GM19193 (cell line): ENCODE results near the gene CDR2L.

Experiments
- POLR2A ChIP-seq: IDR thresholded peaks from 4 replicates; pipeline ENCODE4 v1.6.1; 2011; ENCODE audit not compliant: insufficient read depth, insufficient read length; ENCODE audit errors: extremely low read depth

The CDR2L gene

GRCh38 chr17:74971069-74971841, 16.2 kb upstream of the CDR2L start:
- TF ChIP-seq POLR2A = no peak

GRCh38 chr17:74971842-74972106, 15.7 kb upstream of the CDR2L start:
- TF ChIP-seq POLR2A = no peak

- TF ChIP-seq POLR2A = no peak
Observed at GRCh38 chr17:74972107-74972972, 15.1 kb upstream of the CDR2L start, which contains the start of gene HID1. HID1 (minus strand) TSS chr17:74972759; CDS start chr17:74972656, 103 bp downstream.

GRCh38 chr17:74972973-74973328, 14.5 kb upstream of the CDR2L start:
- TF ChIP-seq POLR2A = no peak

- TF ChIP-seq POLR2A = no peak
Observed at GRCh38 chr17:74975943-74976342, 11.5 kb upstream of the CDR2L start.

GRCh38 chr17:74977802-74978201, 9.6 kb upstream of the CDR2L start:
- TF ChIP-seq POLR2A = no peak

- TF ChIP-seq POLR2A = no peak
Observed at GRCh38 chr17:74978240-74978639, 9.2 kb upstream of the CDR2L start.

- no peak for TF ChIP-seq POLR2A
Observed at GRCh38 chr17:74979408-74980146, 7.9 kb upstream of the CDR2L start.

GRCh38 chr17:74981318-74981978, 6.0 kb upstream of the CDR2L start:
- no peak for TF ChIP-seq POLR2A

GRCh38 chr17:74981979-74982662, 5.3 kb upstream of the CDR2L start:
- peak; percentile 30 for TF ChIP-seq POLR2A

GRCh38 chr17:74986206-74986576, 1.2 kb upstream of the CDR2L start:
- no peak for TF ChIP-seq POLR2A

- TF ChIP-seq POLR2A = no peak
Observed at GRCh38 chr17:74987909-74988711, 678 bp downstream of the CDR2L start.

- TF ChIP-seq POLR2A = no peak
Observed at GRCh38 chr17:74990581-74991105, 3.2 kb downstream of the CDR2L start.
